Measurements from ENCODE around the gene ZNF831.

- TF ChIP-seq CTCF (IDR thresholded peaks at IDR 0.05) = no peak
- TF ChIP-seq POLR2A (IDR thresholded peaks at IDR 0.05) = no peak
Observed at GRCh38 chr20:59192533-59192896, 28.9 kb downstream of the ZNF831 start.

Data from ovary (tissue), 3 donors.